Tibial nerve (tissue), 4 donors: Measurements from ENCODE around the gene AIG1.

Experiments used
- EP300 ChIP-seq, 2 donors: sonication (generic); formaldehyde crosslinking; IDR thresholded peaks; one replicate each; pipeline ENCODE4 v1.6.1; 2017; ENCODE audit warnings: antibody characterized with exemption in 2 of 2, mild to moderate bottlenecking in 1 of 2
- POLR2A ChIP-seq, 2 donors: fragments of 450-650 bp; IDR thresholded peaks; one replicate each; pipeline ENCODE4 v1.6.1; 2017; ENCODE audit warnings: antibody characterized with exemption in 2 of 2, mild to moderate bottlenecking in 2 of 2, moderate library complexity in 2 of 2
- TF ChIP-seq, protein P1 (sequence below), 5 experiments: fragments of 200-600 bp in 3 of 5; fragments of 450-650 bp in 2 of 5; sonication (generic) in 3 of 5; IDR thresholded peaks; one replicate each; pipeline ENCODE4 v1.5.1; 2016 to 2019; ENCODE audit warnings: antibody characterized with exemption in 5 of 5, mild to moderate bottlenecking in 3 of 5, moderate library complexity in 2 of 5

DNA sequence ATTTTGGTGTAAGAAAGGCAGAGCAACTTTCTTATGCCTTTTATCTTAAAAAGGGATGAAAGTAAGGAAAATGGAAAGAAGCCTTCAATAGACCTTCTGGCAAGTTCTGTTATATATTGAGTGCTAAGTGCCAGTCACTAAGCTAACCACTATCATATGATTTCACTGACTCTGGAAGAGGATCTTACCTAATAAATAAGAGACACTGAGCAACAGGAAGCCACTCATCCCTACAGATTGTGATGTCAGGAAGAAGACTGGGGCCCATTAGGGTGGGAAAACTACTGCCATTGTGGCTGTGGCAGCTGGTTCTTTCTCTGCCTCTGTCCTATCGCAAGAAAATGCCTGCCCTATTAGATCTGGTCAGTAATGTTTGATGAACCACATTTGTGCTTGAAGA is 89.6 kb downstream of the AIG1 start:
- TF ChIP-seq, protein P1, sequence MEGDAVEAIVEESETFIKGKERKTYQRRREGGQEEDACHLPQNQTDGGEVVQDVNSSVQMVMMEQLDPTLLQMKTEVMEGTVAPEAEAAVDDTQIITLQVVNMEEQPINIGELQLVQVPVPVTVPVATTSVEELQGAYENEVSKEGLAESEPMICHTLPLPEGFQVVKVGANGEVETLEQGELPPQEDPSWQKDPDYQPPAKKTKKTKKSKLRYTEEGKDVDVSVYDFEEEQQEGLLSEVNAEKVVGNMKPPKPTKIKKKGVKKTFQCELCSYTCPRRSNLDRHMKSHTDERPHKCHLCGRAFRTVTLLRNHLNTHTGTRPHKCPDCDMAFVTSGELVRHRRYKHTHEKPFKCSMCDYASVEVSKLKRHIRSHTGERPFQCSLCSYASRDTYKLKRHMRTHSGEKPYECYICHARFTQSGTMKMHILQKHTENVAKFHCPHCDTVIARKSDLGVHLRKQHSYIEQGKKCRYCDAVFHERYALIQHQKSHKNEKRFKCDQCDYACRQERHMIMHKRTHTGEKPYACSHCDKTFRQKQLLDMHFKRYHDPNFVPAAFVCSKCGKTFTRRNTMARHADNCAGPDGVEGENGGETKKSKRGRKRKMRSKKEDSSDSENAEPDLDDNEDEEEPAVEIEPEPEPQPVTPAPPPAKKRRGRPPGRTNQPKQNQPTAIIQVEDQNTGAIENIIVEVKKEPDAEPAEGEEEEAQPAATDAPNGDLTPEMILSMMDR (IDR thresholded peaks at IDR 0.05) = no peak
- TF ChIP-seq POLR2A (IDR thresholded peaks at IDR 0.05) = no peak
- TF ChIP-seq EP300 (IDR thresholded peaks at IDR 0.05) = no peak
